Measurements from ENCODE around the gene DOK6.

Gene DOK6

GRCh38 chr18:69539404-69539803 lies 138.7 kb downstream of the DOK6 start:
- DNase-seq (ENCODE audit: low spot score): no peak

GRCh38 chr18:69556228-69556627 lies 155.5 kb downstream of the DOK6 start:
- DNase-seq (ENCODE audit: low spot score): no peak

GRCh38 chr18:69557282-69557681 lies 156.6 kb downstream of the DOK6 start:
- no peak for DNase-seq (ENCODE audit: low spot score)

GRCh38 chr18:69558052-69558451 lies 157.4 kb downstream of the DOK6 start:
- DNase-seq (ENCODE audit: low spot score): no peak

- no peak for DNase-seq (ENCODE audit: low spot score)
Measured at GRCh38 chr18:69559604-69560003, 158.9 kb downstream of the DOK6 start.

- DNase-seq (ENCODE audit: low spot score): no peak
Measured at GRCh38 chr18:69564602-69565001, 163.9 kb downstream of the DOK6 start.

GRCh38 chr18:69567813-69568488 lies 167.3 kb downstream of the DOK6 start:
- DNase-seq (ENCODE audit: low spot score): no peak

- DNase-seq (ENCODE audit: low spot score): no peak
Measured at GRCh38 chr18:69569133-69569532, 168.4 kb downstream of the DOK6 start.

- no peak for DNase-seq (ENCODE audit: low spot score)
Measured at GRCh38 chr18:69574401-69574800, 173.7 kb downstream of the DOK6 start.

- no peak for DNase-seq (ENCODE audit: low spot score)
Measured at GRCh38 chr18:69580107-69580506, 179.4 kb downstream of the DOK6 start.

GRCh38 chr18:69584429-69584828 lies 183.7 kb downstream of the DOK6 start:
- DNase-seq (ENCODE audit: low spot score): no peak

- no peak for DNase-seq (ENCODE audit: low spot score)
Measured at GRCh38 chr18:69585696-69586095, 185.0 kb downstream of the DOK6 start.

- no peak for DNase-seq (ENCODE audit: low spot score)
Measured at GRCh38 chr18:69586537-69586936, 185.8 kb downstream of the DOK6 start.

GRCh38 chr18:69588301-69588700 lies 187.6 kb downstream of the DOK6 start:
- DNase-seq (ENCODE audit: low spot score): no peak

- no peak for DNase-seq (ENCODE audit: low spot score)
Measured at GRCh38 chr18:69590150-69590549, 189.5 kb downstream of the DOK6 start.

GRCh38 chr18:69596345-69596744 lies 195.7 kb downstream of the DOK6 start:
- no peak for DNase-seq (ENCODE audit: low spot score)

- no peak for DNase-seq (ENCODE audit: low spot score)
Measured at GRCh38 chr18:69597561-69597960, 196.9 kb downstream of the DOK6 start.

- no peak for DNase-seq (ENCODE audit: low spot score)
Measured at GRCh38 chr18:69599377-69599776, 198.7 kb downstream of the DOK6 start.

- DNase-seq (ENCODE audit: low spot score): no peak
Measured at GRCh38 chr18:69612242-69612641, 211.6 kb downstream of the DOK6 start.

- DNase-seq (ENCODE audit: low spot score): no peak
Measured at GRCh38 chr18:69616114-69616513, 215.4 kb downstream of the DOK6 start.

- DNase-seq (ENCODE audit: low spot score): no peak
Measured at GRCh38 chr18:69617408-69617807, 216.7 kb downstream of the DOK6 start.

- no peak for DNase-seq (ENCODE audit: low spot score)
Measured at GRCh38 chr18:69617888-69618287, 217.2 kb downstream of the DOK6 start.

GRCh38 chr18:69622184-69622583 lies 221.5 kb downstream of the DOK6 start:
- DNase-seq (ENCODE audit: low spot score): no peak

- no peak for DNase-seq (ENCODE audit: low spot score)
Measured at GRCh38 chr18:69622961-69623360, 222.3 kb downstream of the DOK6 start.

GRCh38 chr18:69626171-69626570 lies 225.5 kb downstream of the DOK6 start:
- no peak for DNase-seq (ENCODE audit: low spot score)

Measured in hematopoietic multipotent progenitor cell treated with erythropoietin and hydrocortisone succinate and interleukin-3 and kit ligand, for 15 days (in vitro differentiated cells).